GM13977 (cell line): Measurements from ENCODE around the gene RAD51.

Experiments
- DNase-seq: peaks from one replicate; pipeline ENCODE4 v3.0.0; 2012; ENCODE audit warnings: low spot score
- CTCF ChIP-seq: IDR thresholded peaks from 2 replicates; pipeline ENCODE4 v1.5.1; 2012; ENCODE audit warnings: mild to moderate bottlenecking, control low read depth; ENCODE audit not compliant: insufficient read depth; ENCODE audit errors: extremely low read depth, missing control alignments
- in situ Hi-C: fragments of 300-500 bp; cut with MboI; formaldehyde crosslinking; loops from one replicate; pipeline ENCODE4 v1.12.0; 2022; ENCODE audit warnings: low sequenced_read_pairs, low pct_unique_long_range_greater_than_20kb, mixed read lengths, inconsistent platforms; ENCODE audit not compliant: unreplicated experiment

Gene RAD51

GRCh38 chr15:40684381-40684780 is 10.6 kb upstream of the RAD51 start:
- DNase-seq, result no peak
- in situ Hi-C loops, result no loop called here
- TF ChIP-seq CTCF, result no peak

GRCh38 chr15:40685376-40685775 is 9.6 kb upstream of the RAD51 start:
- DNase-seq, result no peak
- in situ Hi-C loops, result no loop called here
- TF ChIP-seq CTCF, result no peak

DNA sequence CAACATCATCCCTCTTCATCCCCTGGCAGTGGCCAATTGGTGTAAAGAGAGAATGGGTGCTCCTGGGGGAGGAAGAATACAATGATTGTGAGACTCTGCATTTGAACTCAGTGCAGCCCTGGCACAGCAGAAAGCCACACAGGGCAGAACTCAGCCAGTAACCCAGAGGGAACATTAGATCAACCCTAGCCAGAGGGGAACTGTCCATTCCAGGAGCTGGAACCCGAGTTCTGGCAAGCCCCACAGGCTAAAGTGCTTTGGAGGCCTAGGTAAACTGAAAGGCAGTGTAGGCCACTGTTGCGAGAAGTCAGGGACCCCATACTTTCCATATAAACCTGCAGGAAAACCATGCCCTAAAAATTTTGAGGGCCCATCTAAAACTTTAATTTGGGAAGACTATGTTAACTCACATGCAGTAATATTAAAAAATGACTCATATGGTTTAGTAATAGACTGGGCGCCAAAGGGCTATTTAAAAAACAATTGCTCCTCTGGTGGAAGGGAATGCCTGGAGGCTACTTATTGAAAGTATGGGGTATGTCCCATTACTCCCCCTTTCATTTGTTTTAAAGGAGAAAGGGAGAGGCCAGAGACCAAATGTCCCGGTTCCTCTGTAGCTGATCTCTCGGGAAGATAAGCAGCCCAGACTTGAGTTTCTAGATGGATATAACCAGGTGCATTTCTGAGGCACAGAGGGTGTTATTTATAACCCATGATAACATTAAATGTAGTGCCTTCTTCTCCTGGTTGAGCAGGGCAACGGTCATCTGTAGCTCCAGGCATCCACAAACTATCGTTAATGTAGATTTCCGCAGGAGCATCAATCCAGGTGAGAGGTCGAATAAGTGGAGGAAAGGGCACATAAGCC is 5.8 kb upstream of the RAD51 start:
- no peak for TF ChIP-seq CTCF
- in situ Hi-C loops, result no loop called here
- DNase-seq, result no peak

GRCh38 chr15:40691737-40692136 is 3.2 kb upstream of the RAD51 start:
- DNase-seq, result no peak
- TF ChIP-seq CTCF, result no peak
- in situ Hi-C loops, result no loop called here

DNA sequence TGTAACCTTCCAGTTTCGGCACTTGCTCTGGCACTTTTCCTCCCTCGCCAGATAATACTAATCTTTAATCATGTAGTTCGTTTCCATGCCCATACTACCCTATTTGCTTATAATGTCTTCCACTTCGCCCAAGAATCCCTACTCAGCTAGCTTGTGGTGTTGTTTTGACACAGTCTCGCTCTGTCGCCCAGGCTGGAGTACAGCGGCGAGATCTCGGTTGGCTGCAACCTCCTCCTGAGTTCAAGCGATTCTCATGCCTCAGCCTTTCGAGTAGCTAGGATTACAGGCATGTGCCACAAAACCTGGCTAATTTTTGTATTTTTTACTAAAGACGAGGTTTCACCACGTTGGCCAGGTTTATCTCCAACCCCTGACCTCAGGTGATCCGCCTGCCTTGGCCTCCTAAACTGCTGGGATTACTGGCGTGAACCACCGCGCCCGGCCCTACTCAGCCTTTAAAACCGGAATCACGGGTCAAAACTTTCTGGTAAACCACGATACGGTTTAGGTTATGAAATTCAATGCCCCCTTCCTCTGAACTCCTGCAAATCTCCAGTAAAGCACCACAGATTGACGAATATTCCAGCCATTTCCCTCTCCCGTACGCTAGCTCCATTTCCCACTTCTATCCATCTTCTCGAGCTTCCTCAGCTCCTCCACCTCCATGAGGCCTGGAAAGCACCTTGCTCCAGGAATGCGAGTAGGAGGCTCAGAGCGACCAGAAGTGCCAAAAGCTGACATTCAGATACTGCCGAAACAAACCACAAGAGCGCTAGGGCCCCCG is 878 bp upstream of the RAD51 start:
- no peak for DNase-seq
- in situ Hi-C loops, result no loop called here
- no peak for TF ChIP-seq CTCF

DNA sequence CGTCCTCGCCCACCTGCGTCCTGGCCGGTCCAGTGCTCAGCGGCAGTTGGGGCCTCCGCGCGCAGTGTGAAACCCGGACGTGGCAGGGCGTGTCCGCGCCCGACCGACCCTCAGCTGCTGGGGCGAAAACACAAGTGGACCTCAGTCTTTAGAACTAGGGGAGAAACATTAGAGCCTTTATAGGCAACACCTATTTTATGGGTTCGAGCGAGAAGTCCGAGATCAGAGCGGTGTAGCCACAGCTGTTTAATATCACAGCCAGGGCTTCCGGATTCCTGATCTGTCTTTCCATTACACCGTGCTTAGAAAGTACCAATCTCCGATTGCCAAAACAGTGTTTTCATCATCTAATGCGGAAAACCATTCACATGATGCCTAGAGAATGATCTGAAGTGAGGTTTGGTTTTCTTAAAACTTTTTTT is 506 bp downstream of the RAD51 start:
- DNase-seq, result peak; percentile 55
- in situ Hi-C loops, result no loop called here
- TF ChIP-seq CTCF, result no peak
